GM12878 (cell line): ENCODE data around the gene SPIB. TPM values are rescaled to one million over a fixed set of nuclear protein-coding genes. Genes with fewer than 3 reads are reported as not detected.
A peak's percentile ranks its signal among the peaks of the same experiment; 100 is the strongest.

ENCODE experiments used
- ATAC-seq: fragments of 200-7000 bp; cut with Tn5 transposase; 3 replicates; pipeline ENCODE4 v1.9.1; 2020; ENCODE audit warnings: mild to moderate bottlenecking, moderate library complexity
- BruUV-seq: library from RNA; stranded (reverse); fragments of 400-500 nt; replicated peaks from 2 replicates; lab custom pipeline; 2021; lab: Mats Ljungman, UMichigan
- CTCF ChIA-PET: fragments of 300-600 bp; sonication (Branson Sonifier 250); formaldehyde crosslinking; extraction: SDS; loops from one replicate; lab custom pipeline; 2021; ENCODE audit warnings: inconsistent platforms; lab: Yijun Ruan, JAX
- POLR2A ChIA-PET: fragments of 350-600 bp; formaldehyde crosslinking; extraction: SDS; loops from one replicate; lab custom pipeline; 2021; ENCODE audit warnings: inconsistent platforms; lab: Charles Lee
- RAD21 ChIA-PET: fragments of 300-600 bp; sonication (Branson Sonifier 250); formaldehyde crosslinking; loops from one replicate; lab custom pipeline; 2023; ENCODE audit warnings: antibody characterized with exemption; ENCODE audit not compliant: unreplicated experiment; lab: Charles Lee
- SMC1A ChIA-PET: fragments of 300-600 bp; sonication (Branson Sonifier 250); formaldehyde crosslinking; loops from one replicate; lab custom pipeline; 2023; ENCODE audit not compliant: unreplicated experiment, uncharacterized antibody; lab: Charles Lee
- DNase-seq: peaks from one replicate; pipeline ENCODE4 v3.0.0-alpha.2; 2011; ENCODE audit warnings: low read depth, low spot score
- FAIRE-seq: peaks from 3 replicates; lab custom pipeline; 2011; peaks lifted over from hg19 to GRCh38; lab: Jason Lieb, UNC
- H2AFZ ChIP-seq: 2 replicates; pipeline ENCODE4 v1.6.0; 2011; ENCODE audit warnings: low read depth, low read length, control low read depth; ENCODE audit not compliant: control insufficient read depth
- H3K27ac ChIP-seq: 2 replicates; pipeline ENCODE4 v1.5.1; 2011; ENCODE audit warnings: control low read depth; ENCODE audit not compliant: control insufficient read depth, insufficient read depth
- H3K27me3 ChIP-seq, 2 experiments: replicated peaks in 1 of 2; 2 replicates each; pipeline versions ENCODE4 v1.6.0 to v1.6.1; 2011; ENCODE audit warnings: low read length in 1 of 2; ENCODE audit not compliant: control insufficient read depth in 2 of 2, insufficient read depth in 2 of 2
- H3K36me3 ChIP-seq, 2 experiments: 2 replicates each; pipeline ENCODE4 v1.5.1; 2011; ENCODE audit warnings: low read length in 1 of 2; ENCODE audit not compliant: control insufficient read depth in 2 of 2, insufficient read depth in 2 of 2
- H3K4me1 ChIP-seq: 2 replicates; pipeline ENCODE4 v1.6.1; 2011; ENCODE audit warnings: mild to moderate bottlenecking, low read length, moderate library complexity, mixed read lengths; ENCODE audit not compliant: control insufficient read depth, insufficient read depth
- H3K4me2 ChIP-seq: 2 replicates; pipeline ENCODE4 v1.6.0; 2011; ENCODE audit warnings: control low read depth; ENCODE audit not compliant: control insufficient read depth, insufficient read depth
- H3K4me3 ChIP-seq: fragments of 200-600 bp; sonication (generic); 2 replicates; pipeline ENCODE4 v1.5.1; 2016
- H3K79me2 ChIP-seq: 2 replicates; pipeline ENCODE4 v1.6.0; 2011; ENCODE audit warnings: low read length; ENCODE audit not compliant: control insufficient read depth, insufficient read depth
- H3K9ac ChIP-seq: 2 replicates; pipeline ENCODE4 v1.8.0; 2011; ENCODE audit warnings: low read length, control low read depth, mixed read lengths; ENCODE audit not compliant: control insufficient read depth, insufficient read depth
- H3K9me3 ChIP-seq: replicated peaks from 3 replicates; pipeline ENCODE4 v1.5.1; 2011; ENCODE audit warnings: mild to moderate bottlenecking, low read length; ENCODE audit not compliant: control insufficient read depth, insufficient read depth
- H4K20me1 ChIP-seq: 2 replicates; pipeline ENCODE4 v1.6.0; 2011; ENCODE audit not compliant: control insufficient read depth, insufficient read depth
- ATF7 ChIP-seq: fragments of 450-650 bp; IDR thresholded peaks from 2 replicates; pipeline ENCODE4 v1.6.1; 2016; ENCODE audit warnings: low read depth, mild to moderate bottlenecking
- CREB1 ChIP-seq: IDR thresholded peaks from 2 replicates; pipeline ENCODE4 v1.6.1; 2012; ENCODE audit warnings: low read depth, mild to moderate bottlenecking, inconsistent platforms
- CREM ChIP-seq: IDR thresholded peaks from 2 replicates; pipeline ENCODE4 v1.6.1; 2014; ENCODE audit warnings: antibody characterized with exemption, low read depth
- HCFC1 ChIP-seq: fragments of 150-350 bp; IDR thresholded peaks from 2 replicates; pipeline ENCODE4 v1.6.1; 2014; ENCODE audit warnings: low read length
- IKZF1 ChIP-seq: fragments of 450-650 bp; conservative IDR thresholded peaks from 2 replicates; pipeline ENCODE4 v1.6.1; 2017; ENCODE audit warnings: antibody characterized with exemption, mild to moderate bottlenecking
- IRF4 ChIP-seq: IDR thresholded peaks from 2 replicates; pipeline ENCODE4 v1.6.1; 2011; ENCODE audit warnings: low read depth, low read length
- JUNB ChIP-seq: IDR thresholded peaks from 2 replicates; pipeline ENCODE4 v1.6.1; 2016; ENCODE audit warnings: antibody characterized with exemption, mild to moderate bottlenecking
- MEF2A ChIP-seq: IDR thresholded peaks from 2 replicates; pipeline ENCODE4 v1.6.1; 2011; ENCODE audit warnings: low read depth, mild to moderate bottlenecking, low read length, moderate library complexity; ENCODE audit not compliant: insufficient read depth
- MTA2 ChIP-seq: fragments of 450-650 bp; IDR thresholded peaks from 2 replicates; pipeline ENCODE4 v1.6.1; 2016; ENCODE audit warnings: low read depth, mild to moderate bottlenecking, moderate library complexity
- MYB ChIP-seq: fragments of 150-350 bp; IDR thresholded peaks from 2 replicates; pipeline ENCODE4 v1.6.1; 2014; ENCODE audit warnings: mild to moderate bottlenecking, low read depth, low read length, borderline replicate concordance
- NFXL1 ChIP-seq: fragments of 450-650 bp; IDR thresholded peaks from 2 replicates; pipeline ENCODE4 v1.6.1; 2017; ENCODE audit warnings: antibody characterized with exemption, mild to moderate bottlenecking, borderline replicate concordance
- NFYA ChIP-seq: IDR thresholded peaks from 2 replicates; pipeline ENCODE4 v1.6.1; 2011; ENCODE audit warnings: low read depth, mild to moderate bottlenecking, low read length, improper control_type of control experiment, borderline replicate concordance
- POLR2A ChIP-seq: IDR thresholded peaks from 2 replicates; pipeline ENCODE4 v1.6.1; 2011; ENCODE audit warnings: low read depth, mild to moderate bottlenecking, low read length
- RAD21 ChIP-seq: IDR thresholded peaks from 2 replicates; pipeline ENCODE4 v1.6.1; 2011; ENCODE audit warnings: mild to moderate bottlenecking, low read depth, low read length, moderate library complexity; ENCODE audit not compliant: insufficient read depth
- RAD51 ChIP-seq: fragments of 450-650 bp; IDR thresholded peaks from 2 replicates; pipeline ENCODE4 v1.6.1; 2016; ENCODE audit warnings: moderate library complexity, mild to moderate bottlenecking, inconsistent platforms
- RUNX3 ChIP-seq: IDR thresholded peaks from 2 replicates; pipeline ENCODE4 v1.6.1; 2012; ENCODE audit warnings: low read length, inconsistent platforms
- SREBF1 ChIP-seq: IDR thresholded peaks from 2 replicates; pipeline ENCODE4 v1.6.1; 2012; ENCODE audit warnings: mild to moderate bottlenecking, low read length
- TARDBP ChIP-seq: IDR thresholded peaks from 2 replicates; pipeline ENCODE4 v1.6.1; 2016; ENCODE audit warnings: borderline replicate concordance
- YBX1 ChIP-seq: fragments of 450-650 bp; IDR thresholded peaks from 2 replicates; pipeline ENCODE4 v1.6.1; 2016; ENCODE audit warnings: antibody characterized with exemption
- WGBS: methylation state at CpG from one replicate; pipeline ENCODE4 v1.1.6; 2016; ENCODE audit warnings: low lambda C conversion rate; ENCODE audit not compliant: insufficient replicate concordance, insufficient coverage; ENCODE audit errors: missing lambda C conversion rate; 5-methylcytosine and 5-hydroxymethylcytosine counted together
- in situ Hi-C: fragments of 300-500 bp; cut with MboI; formaldehyde crosslinking; loops from 9 replicates; pipeline ENCODE4 v1.14.3; 2018; ENCODE audit warnings: mixed read lengths
- intact Hi-C: fragments of 100-400 bp; cut with micrococcal nuclease; formaldehyde crosslinking; loops from one replicate; pipeline ENCODE4 v1.14.2; 2022; ENCODE audit not compliant: unreplicated experiment
- polyA plus RNA-seq, 11 experiments: library from polyadenylated mRNA; depleted of rRNA in 4 of 11; unstranded in 6 of 11; stranded (reverse) in 5 of 11; fragments of >200 nt; fragmentation: Nextera tagmentation in 4 of 11; fragmentation: Illumina TruSeq in 1 of 11; extraction: Ambion mirVana in 4 of 11; extraction: Trizol in 1 of 11; gene quantifications; 1 replicate in 1 of 11; 2 replicates in 10 of 11; pipeline versions ENCODE4 v1.2.1 to v1.2.3, GENCODE V29; 2011 to 2016; ENCODE audit warnings: inconsistent platforms in 2 of 11, missing spikeins in 2 of 11, low read depth in 1 of 11
- total RNA-seq, 4 experiments: library from RNA; depleted of rRNA in 3 of 4; stranded (reverse); fragments of >200 nt in 3 of 4; fragmentation: Illumina TruSeq in 1 of 4; extraction: Trizol in 1 of 4; gene quantifications; 2 replicates each; pipeline versions ENCODE4 v1.2.1 to v1.2.3, GENCODE V29; 2013 to 2021
- TF ChIP-seq, protein P1 (sequence below): IDR thresholded peaks from 2 replicates; pipeline ENCODE4 v1.6.1; 2011; ENCODE audit warnings: borderline replicate concordance, low read depth, mild to moderate bottlenecking, moderate library complexity, mixed read lengths, low read length; ENCODE audit not compliant: insufficient read depth; ENCODE audit errors: extremely low read length
- TF ChIP-seq, protein P2 (sequence below): fragments of 450-650 bp; IDR thresholded peaks from 2 replicates; pipeline ENCODE4 v1.6.1; 2017; ENCODE audit warnings: borderline replicate concordance
- TF ChIP-seq, protein P3 (sequence below), 3 experiments: IDR thresholded peaks in 2 of 3; conservative IDR thresholded peaks in 1 of 3; 2 replicates each; pipeline ENCODE4 v1.5.1; 2011; ENCODE audit warnings: low read depth in 3 of 3, low read length in 3 of 3, mild to moderate bottlenecking in 3 of 3, control low read depth in 2 of 3, moderate library complexity in 2 of 3, inconsistent platforms in 1 of 3, mixed read lengths in 1 of 3; ENCODE audit not compliant: control insufficient read depth in 2 of 3, insufficient read depth in 1 of 3; ENCODE audit errors: extremely low read depth in 1 of 3

The SPIB gene
- total and polyA plus RNA-seq, 10 of the 15 experiments (the other 5 are each of a cell fraction or from before 2014, with no cell fraction given), result 3.5 to 123 (median 56.0) TPM

DNA sequence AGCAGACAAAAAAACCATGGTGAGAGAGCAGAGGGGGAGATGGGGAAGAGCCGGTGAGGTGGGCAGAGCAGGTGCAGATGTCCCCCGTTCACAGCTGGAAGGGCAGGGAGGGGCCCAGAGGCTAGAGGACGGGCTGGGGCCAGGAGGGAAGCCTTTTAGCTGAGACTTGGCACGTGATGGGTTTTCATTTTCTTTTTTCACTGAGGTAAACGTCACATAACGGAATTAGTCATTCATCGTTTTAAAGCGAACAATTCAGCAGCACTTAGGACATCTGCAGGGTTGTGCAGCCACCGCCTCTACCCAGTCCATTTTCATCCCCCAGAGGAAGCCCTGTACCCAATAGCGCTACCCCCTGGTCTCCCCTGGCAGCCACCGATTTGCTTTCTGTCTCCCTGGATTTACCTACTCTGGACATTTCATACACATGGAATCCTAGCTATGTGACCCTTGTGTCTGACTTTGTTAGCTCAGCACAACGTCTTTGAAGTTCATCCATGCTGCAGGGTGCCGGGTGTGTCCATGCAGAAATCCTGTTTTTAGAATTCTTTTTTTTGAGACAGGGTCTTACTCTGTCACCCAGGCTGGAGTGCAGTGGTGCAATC, 41.5 kb downstream of the SPIB start:
- WGBS, result 5% methylated on average over 13 of the region's 13 CpGs
- ATAC-seq, result peak; percentile 95
- ChIA-PET POLR2A (interaction anchor here (0.5 to 2.0 kb wide), 13 partner anchors 11 to 1467 kb away, joined by 3 to 35 read pairs (median 4); partner anchors contain the start of genes NAPSA, NR1H2, POLD1 and RUVBL2), CTCF (interaction anchor here (0.6 to 4.6 kb wide), 31 partner anchors 10 to 312 kb away, joined by 3 to 167 read pairs (median 5); partner anchors contain the start of genes JOSD2, KCNC3, NAPSA and NR1H2), RAD21 (interaction anchor here (0.6 to 3.9 kb wide), 29 partner anchors 13 to 304 kb away, joined by 3 to 72 read pairs (median 4); partner anchors contain the start of genes JOSD2, KCNC3, MYBPC2 and NAPSA), SMC1A (interaction anchor here (0.6 to 4.6 kb wide), 23 partner anchors 17 to 119 kb away, joined by 3 to 68 read pairs (median 5); partner anchors contain the start of genes NAPSA, NR1H2, POLD1 and SPIB)
- peak overlapping the region; percentile 99 for H3K4me2 ChIP-seq
- H3K9me3 ChIP-seq, result no peaks in the 10 kb centered on the region
- H4K20me1 ChIP-seq, result no peaks in the 10 kb centered on the region
- FAIRE-seq, result peak; percentile 23
- peak; percentile 75 for DNase-seq
- BruUV-seq, result no TSS peak
- peak overlapping the region; percentile 86 for H2AFZ ChIP-seq
- peak overlapping the region; percentile 45; the same call in 1 of the 2 replicates for H3K4me3 ChIP-seq
- no peaks in the 10 kb centered on the region for H3K36me3 ChIP-seq
- H3K9ac ChIP-seq, result peak overlapping the region; percentile 34
- peaks cover 20% of the 10 kb centered on the region for H3K4me1 ChIP-seq
- intact Hi-C loops, result loop anchor here (2.0 kb wide), 2 partner anchors 29 to 41 kb away; partner anchors contain the start of gene SPIB
- in situ Hi-C loops, result loop anchor here (5.0 kb wide), 1 partner anchor 93 kb away; the partner anchor contains the start of gene NAPSA
- H3K27me3 ChIP-seq, result no peaks in the 10 kb centered on the region
- no peaks in the 10 kb centered on the region for H3K79me2 ChIP-seq
- H3K27ac ChIP-seq, result peak overlapping the region; percentile 73
- TF ChIP-seq CREM (peak; percentile 71), MEF2A (no peak), RAD51 (peak; percentile 91), MTA2 (no peak), JUNB (peak; percentile 51; the same call in 1 of the 2 replicates), HCFC1 (no peak), NFXL1 (no peak), NFYA (no peak), RAD21 (peak; percentile 31; the same call in 1 of the 2 replicates), ATF7 (peak; percentile 77), POLR2A (peak; percentile 28; the same call in 1 of the 2 replicates), TARDBP (no peak), SREBF1 (no peak), MYB (no peak), IKZF1 (peak; percentile 60), RUNX3 (peak; percentile 50; the same call in 1 of the 2 replicates), CREB1 (peak; percentile 76), YBX1 (no peak), IRF4 (0 out of 2 replicates have a peak, but pooled peaks have one; percentile 10)
- TF ChIP-seq, protein P1, sequence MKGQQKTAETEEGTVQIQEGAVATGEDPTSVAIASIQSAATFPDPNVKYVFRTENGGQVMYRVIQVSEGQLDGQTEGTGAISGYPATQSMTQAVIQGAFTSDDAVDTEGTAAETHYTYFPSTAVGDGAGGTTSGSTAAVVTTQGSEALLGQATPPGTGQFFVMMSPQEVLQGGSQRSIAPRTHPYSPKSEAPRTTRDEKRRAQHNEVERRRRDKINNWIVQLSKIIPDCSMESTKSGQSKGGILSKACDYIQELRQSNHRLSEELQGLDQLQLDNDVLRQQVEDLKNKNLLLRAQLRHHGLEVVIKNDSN, result peak; percentile 71
- TF ChIP-seq, protein P2, sequence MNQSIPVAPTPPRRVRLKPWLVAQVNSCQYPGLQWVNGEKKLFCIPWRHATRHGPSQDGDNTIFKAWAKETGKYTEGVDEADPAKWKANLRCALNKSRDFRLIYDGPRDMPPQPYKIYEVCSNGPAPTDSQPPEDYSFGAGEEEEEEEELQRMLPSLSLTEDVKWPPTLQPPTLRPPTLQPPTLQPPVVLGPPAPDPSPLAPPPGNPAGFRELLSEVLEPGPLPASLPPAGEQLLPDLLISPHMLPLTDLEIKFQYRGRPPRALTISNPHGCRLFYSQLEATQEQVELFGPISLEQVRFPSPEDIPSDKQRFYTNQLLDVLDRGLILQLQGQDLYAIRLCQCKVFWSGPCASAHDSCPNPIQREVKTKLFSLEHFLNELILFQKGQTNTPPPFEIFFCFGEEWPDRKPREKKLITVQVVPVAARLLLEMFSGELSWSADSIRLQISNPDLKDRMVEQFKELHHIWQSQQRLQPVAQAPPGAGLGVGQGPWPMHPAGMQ, result no peak
- TF ChIP-seq, protein P3, sequence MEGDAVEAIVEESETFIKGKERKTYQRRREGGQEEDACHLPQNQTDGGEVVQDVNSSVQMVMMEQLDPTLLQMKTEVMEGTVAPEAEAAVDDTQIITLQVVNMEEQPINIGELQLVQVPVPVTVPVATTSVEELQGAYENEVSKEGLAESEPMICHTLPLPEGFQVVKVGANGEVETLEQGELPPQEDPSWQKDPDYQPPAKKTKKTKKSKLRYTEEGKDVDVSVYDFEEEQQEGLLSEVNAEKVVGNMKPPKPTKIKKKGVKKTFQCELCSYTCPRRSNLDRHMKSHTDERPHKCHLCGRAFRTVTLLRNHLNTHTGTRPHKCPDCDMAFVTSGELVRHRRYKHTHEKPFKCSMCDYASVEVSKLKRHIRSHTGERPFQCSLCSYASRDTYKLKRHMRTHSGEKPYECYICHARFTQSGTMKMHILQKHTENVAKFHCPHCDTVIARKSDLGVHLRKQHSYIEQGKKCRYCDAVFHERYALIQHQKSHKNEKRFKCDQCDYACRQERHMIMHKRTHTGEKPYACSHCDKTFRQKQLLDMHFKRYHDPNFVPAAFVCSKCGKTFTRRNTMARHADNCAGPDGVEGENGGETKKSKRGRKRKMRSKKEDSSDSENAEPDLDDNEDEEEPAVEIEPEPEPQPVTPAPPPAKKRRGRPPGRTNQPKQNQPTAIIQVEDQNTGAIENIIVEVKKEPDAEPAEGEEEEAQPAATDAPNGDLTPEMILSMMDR (IDR thresholded peaks at IDR 0.05 in 2 of 3, conservative IDR thresholded peaks at IDR 0.05 in 1 of 3; ENCODE audit: control insufficient read depth in 2 of 3, extremely low read depth in 1 of 3, insufficient read depth in 1 of 3, low read depth in 3 of 3, low read length in 3 of 3), result peak; percentile 35 to 43 (median 40); a peak in 5 of 6 replicates
